MM.1S (cell line): ENCODE measurements around the gene SLC12A7.

Source experiments
- DNase-seq: peaks from one replicate; pipeline ENCODE4 v3.0.0-alpha.2; 2015
- H2AFZ ChIP-seq: fragments of 300-600 bp; sonication (generic); 2 replicates; pipeline ENCODE4 v1.6.0; 2016; ENCODE audit warnings: antibody characterized with exemption, low read length
- H3F3A ChIP-seq: fragments of 300-600 bp; sonication (generic); 2 replicates; pipeline ENCODE4 v1.6.1; 2016; ENCODE audit warnings: mild to moderate bottlenecking, antibody characterized with exemption, low read length, moderate library complexity, mixed read lengths; ENCODE audit not compliant: insufficient read depth
- H3K27ac ChIP-seq: fragments of 300-600 bp; sonication (generic); 2 replicates; pipeline ENCODE4 v1.5.1; 2016; ENCODE audit warnings: mild to moderate bottlenecking, low read length
- H3K27me3 ChIP-seq: fragments of 300-600 bp; sonication (generic); replicated peaks from 2 replicates; pipeline ENCODE4 v1.6.0; 2016; ENCODE audit warnings: low read length; ENCODE audit not compliant: insufficient read depth
- H3K36me3 ChIP-seq: fragments of 300-600 bp; sonication (generic); replicated peaks from 2 replicates; pipeline ENCODE4 v1.6.1; 2016; ENCODE audit warnings: mild to moderate bottlenecking, low read length, mixed read lengths; ENCODE audit not compliant: insufficient read depth
- H3K4me1 ChIP-seq: fragments of 300-600 bp; sonication (generic); 2 replicates; pipeline ENCODE4 v1.6.1; 2016; ENCODE audit warnings: low read length, mixed read lengths
- H3K4me2 ChIP-seq: fragments of 300-600 bp; sonication (generic); 2 replicates; pipeline ENCODE4 v1.6.0; 2016; ENCODE audit warnings: low read depth, low read length
- H3K4me3 ChIP-seq: fragments of 300-600 bp; sonication (generic); 2 replicates; pipeline ENCODE4 v1.5.1; 2016; ENCODE audit warnings: low read length, mixed read lengths
- H3K79me2 ChIP-seq: fragments of 300-600 bp; sonication (generic); 2 replicates; pipeline ENCODE4 v1.6.1; 2016; ENCODE audit warnings: mixed run types, low read length, mixed read lengths
- H3K9ac ChIP-seq: fragments of 300-600 bp; sonication (generic); 2 replicates; pipeline ENCODE4 v1.6.1; 2016; ENCODE audit warnings: low read length, mixed read lengths
- H3K9me2 ChIP-seq: fragments of 300-600 bp; sonication (generic); replicated peaks from 2 replicates; pipeline ENCODE4 v1.6.1; 2016; ENCODE audit warnings: mild to moderate bottlenecking, low read length, mixed read lengths; ENCODE audit not compliant: insufficient read depth
- H3K9me3 ChIP-seq: fragments of 300-600 bp; sonication (generic); replicated peaks from 2 replicates; pipeline ENCODE4 v1.6.1; 2016; ENCODE audit warnings: mild to moderate bottlenecking, low read length, mixed read lengths; ENCODE audit not compliant: insufficient read depth
- H4K20me1 ChIP-seq: fragments of 300-600 bp; sonication (generic); 2 replicates; pipeline ENCODE4 v1.6.1; 2016; ENCODE audit warnings: mild to moderate bottlenecking, low read length, moderate library complexity, mixed read lengths; ENCODE audit not compliant: insufficient read depth
- EZH2 ChIP-seq: fragments of 300-600 bp; sonication (generic); optimal IDR thresholded peaks from 2 replicates; pipeline ENCODE3; 2017; ENCODE audit warnings: low read depth, mild to moderate bottlenecking, antibody characterized with exemption, low read length, mixed read lengths
- EZH2phosphoT487 ChIP-seq: fragments of 300-600 bp; sonication (generic); IDR thresholded peaks from 2 replicates; pipeline ENCODE4 v1.6.1; 2018; ENCODE audit warnings: antibody characterized with exemption, low read length
- TF ChIP-seq, protein P1 (sequence below): fragments of 300-600 bp; sonication (generic); IDR thresholded peaks from 2 replicates; pipeline ENCODE4 v1.5.1; 2016; ENCODE audit warnings: antibody characterized with exemption, low read length, mixed read lengths

The SLC12A7 gene

DNA sequence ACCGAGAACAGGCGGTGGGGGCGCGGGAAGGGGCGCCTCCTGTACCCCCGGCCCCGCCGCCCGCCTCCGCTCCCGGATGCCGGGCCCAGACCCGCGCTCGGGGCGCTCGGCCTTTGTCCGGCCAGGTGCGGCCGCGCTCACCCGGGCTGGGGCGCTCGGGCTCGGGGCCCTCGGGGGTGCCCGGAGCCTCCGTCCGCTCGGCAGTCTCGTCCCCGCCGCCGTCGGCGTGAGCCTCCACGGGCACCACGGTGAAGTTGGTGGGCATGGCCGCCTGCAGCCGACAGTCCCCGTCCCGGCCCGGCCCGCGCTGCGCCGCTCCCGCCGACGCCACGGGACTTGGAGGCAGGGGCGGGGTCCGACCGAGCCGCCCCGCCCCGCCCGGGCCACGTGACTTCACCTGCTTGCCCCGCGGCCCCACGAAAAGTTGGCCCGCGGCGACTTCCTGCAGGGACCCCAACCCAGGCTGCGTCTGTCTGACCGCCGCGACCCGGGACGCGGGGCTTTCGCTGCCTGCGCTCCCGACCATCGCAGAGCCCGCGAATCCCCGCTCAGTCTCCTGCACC lies at the start of gene SLC12A7:
SLC12A7 (minus strand) TSS at position 337 of the 563 bp plus-strand sequence; CDS start at position 265, 72 bp downstream.
- peaks cover 5% of the 10 kb centered on the region for H3K4me1 ChIP-seq
- no peaks in the 10 kb centered on the region for H3K9me2 ChIP-seq
- H3K27me3 ChIP-seq: peaks cover 9% of the 10 kb centered on the region; the same call in 1 of the 2 replicates
- H3K9ac ChIP-seq: peak within 1 kb of the TSS; percentile 79
- H3K27ac ChIP-seq: peak within 1 kb of the TSS; percentile 85
- peaks cover 4% of the 10 kb centered on the region for H3F3A ChIP-seq
- no peaks in the 10 kb centered on the region for H3K36me3 ChIP-seq
- peaks cover 48% of the 10 kb centered on the region for H3K79me2 ChIP-seq
- TF ChIP-seq, protein P1, sequence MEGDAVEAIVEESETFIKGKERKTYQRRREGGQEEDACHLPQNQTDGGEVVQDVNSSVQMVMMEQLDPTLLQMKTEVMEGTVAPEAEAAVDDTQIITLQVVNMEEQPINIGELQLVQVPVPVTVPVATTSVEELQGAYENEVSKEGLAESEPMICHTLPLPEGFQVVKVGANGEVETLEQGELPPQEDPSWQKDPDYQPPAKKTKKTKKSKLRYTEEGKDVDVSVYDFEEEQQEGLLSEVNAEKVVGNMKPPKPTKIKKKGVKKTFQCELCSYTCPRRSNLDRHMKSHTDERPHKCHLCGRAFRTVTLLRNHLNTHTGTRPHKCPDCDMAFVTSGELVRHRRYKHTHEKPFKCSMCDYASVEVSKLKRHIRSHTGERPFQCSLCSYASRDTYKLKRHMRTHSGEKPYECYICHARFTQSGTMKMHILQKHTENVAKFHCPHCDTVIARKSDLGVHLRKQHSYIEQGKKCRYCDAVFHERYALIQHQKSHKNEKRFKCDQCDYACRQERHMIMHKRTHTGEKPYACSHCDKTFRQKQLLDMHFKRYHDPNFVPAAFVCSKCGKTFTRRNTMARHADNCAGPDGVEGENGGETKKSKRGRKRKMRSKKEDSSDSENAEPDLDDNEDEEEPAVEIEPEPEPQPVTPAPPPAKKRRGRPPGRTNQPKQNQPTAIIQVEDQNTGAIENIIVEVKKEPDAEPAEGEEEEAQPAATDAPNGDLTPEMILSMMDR: no peak
- TF ChIP-seq EZH2 (no peak), EZH2phosphoT487 (no peak)
- no peaks in the 10 kb centered on the region for H4K20me1 ChIP-seq
- no peak within 1 kb of the TSS for H2AFZ ChIP-seq
- no peaks in the 10 kb centered on the region for H3K9me3 ChIP-seq
- H3K4me3 ChIP-seq: peak within 1 kb of the TSS; percentile 71
- DNase-seq: peak; percentile 74
- peak within 1 kb of the TSS; percentile 71 for H3K4me2 ChIP-seq

DNA sequence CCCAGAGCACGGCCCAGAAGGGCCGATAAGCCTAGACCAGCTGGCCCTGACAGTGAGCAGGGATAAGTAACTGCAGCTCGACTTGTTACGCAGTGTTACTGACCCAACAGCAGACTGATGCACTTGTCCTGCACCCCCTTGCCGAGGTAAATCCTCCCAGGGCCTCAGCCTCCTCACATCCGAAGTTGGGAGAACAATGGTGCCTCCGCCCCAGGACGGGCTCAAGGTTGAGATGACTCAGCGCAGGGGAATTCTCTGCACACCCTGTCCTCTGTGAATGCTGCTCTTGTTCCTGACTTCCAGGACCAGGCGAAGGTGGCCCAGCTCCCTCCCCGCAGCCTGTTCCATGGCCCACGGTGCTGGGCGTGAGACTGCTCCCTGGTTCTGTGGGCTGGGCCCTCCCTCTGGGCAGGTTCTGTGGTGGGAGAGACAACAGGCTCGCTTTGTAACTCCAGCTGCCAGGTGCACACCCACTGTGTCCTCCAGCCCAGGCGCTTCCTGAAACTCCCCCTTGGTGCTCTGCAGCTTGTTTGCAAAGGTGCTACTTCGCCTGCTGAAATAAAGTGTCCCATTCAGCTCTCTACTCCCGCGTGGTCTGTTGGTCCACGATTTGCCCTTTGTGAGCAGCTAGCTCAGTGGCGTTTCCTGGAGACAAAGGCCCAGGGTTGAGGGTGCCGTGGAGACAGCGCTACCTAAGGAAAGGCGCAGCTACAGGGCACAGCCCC lies 49.4 kb upstream of the SLC12A7 start:
- Histone ChIP-seq H3K79me2 (no peaks in the 10 kb centered on the region), H3K27ac (no peak overlapping the region), H3K9me3 (no peaks in the 10 kb centered on the region), H3K4me2 (no peak overlapping the region), H3K4me1 (0 out of 2 replicates have a peak, but pooled peaks cover under 1% of the 10 kb centered on the region), H2AFZ (no peak overlapping the region), H3F3A (0 out of 2 replicates have a peak, but pooled peaks cover 3% of the 10 kb centered on the region), H3K9me2 (no peaks in the 10 kb centered on the region), H3K27me3 (0 out of 2 replicates have a peak, but pooled peaks cover 6% of the 10 kb centered on the region), H4K20me1 (no peaks in the 10 kb centered on the region), H3K4me3 (no peak overlapping the region), H3K9ac (no peak overlapping the region), H3K36me3 (no peaks in the 10 kb centered on the region)
- no peak for DNase-seq
- TF ChIP-seq EZH2 (no peak), EZH2phosphoT487 (no peak)
- TF ChIP-seq, protein P1: no peak

DNA sequence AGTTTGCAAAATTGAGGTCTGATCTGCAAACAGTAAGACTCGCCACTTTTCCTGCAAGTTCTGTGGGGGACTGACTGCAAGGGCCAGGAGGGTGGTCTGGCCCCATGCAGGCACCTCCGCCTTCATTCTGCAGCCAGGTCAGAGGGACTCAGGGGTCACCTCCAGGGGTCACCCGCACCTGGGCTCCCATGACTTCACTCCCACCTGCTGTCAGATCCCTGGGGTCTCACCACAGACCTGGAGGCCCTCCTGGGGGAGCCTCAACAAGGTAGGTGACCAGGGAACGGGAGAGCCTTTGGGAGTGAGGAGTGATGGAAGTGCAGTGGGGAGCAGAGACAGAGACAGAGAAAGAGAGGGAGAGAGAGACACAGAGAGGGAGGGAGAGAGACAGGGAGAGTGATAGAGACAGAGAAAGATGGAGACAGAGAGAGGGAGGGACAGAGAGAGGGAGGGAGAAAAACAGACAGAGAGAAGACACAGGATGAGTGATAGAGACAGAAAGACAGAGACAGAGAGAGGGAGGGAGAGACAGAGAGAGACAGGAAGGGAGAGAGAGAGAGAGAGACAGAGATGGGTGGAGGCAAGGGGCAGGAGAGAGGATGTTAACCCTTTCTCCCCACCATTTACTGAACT lies 48.0 kb upstream of the SLC12A7 start:
- TF ChIP-seq EZH2phosphoT487: no peak
- TF ChIP-seq, protein P1: no peak
- TF ChIP-seq EZH2: no peak
- H3K4me2 ChIP-seq: no peak overlapping the region
- H3K4me1 ChIP-seq: no peaks in the 10 kb centered on the region
- H3K9me2 ChIP-seq: no peaks in the 10 kb centered on the region
- no peaks in the 10 kb centered on the region for H4K20me1 ChIP-seq
- peaks cover 6% of the 10 kb centered on the region; the same call in 1 of the 2 replicates for H3K27me3 ChIP-seq
- no peak overlapping the region for H3K27ac ChIP-seq
- no peak overlapping the region for H3K4me3 ChIP-seq
- no peaks in the 10 kb centered on the region for H3K36me3 ChIP-seq
- no peaks in the 10 kb centered on the region for H3K79me2 ChIP-seq
- H3K9me3 ChIP-seq: no peaks in the 10 kb centered on the region
- H3K9ac ChIP-seq: no peak overlapping the region
- H2AFZ ChIP-seq: no peak overlapping the region
- no peak for DNase-seq
- 0 out of 2 replicates have a peak, but pooled peaks cover 3% of the 10 kb centered on the region for H3F3A ChIP-seq
